ENCODE data around the gene NELL1.

GRCh38 chr11:20824773-20825172 lies 155.4 kb downstream of the NELL1 start:
- TF ChIP-seq ZFP3 (CRISPR knock-in tag; IDR thresholded peaks at IDR 0.05) (no peak), BACH2 (CRISPR knock-in tag; IDR thresholded peaks at IDR 0.05; ENCODE audit: borderline replicate concordance) (no peak), ZNF565 (CRISPR knock-in tag; conservative IDR thresholded peaks at IDR 0.05; ENCODE audit: low read depth) (no peak), CREB5 (CRISPR knock-in tag; IDR thresholded peaks at IDR 0.05; ENCODE audit: low read depth) (no peak), ZNF70 (CRISPR knock-in tag; IDR thresholded peaks at IDR 0.05) (no peak), ISL1 (CRISPR knock-in tag; IDR thresholded peaks at IDR 0.05) (no peak)

All from SK-N-SH treated with all-trans-retinoic acid at 6 μM for 48 hours (cell line).